ENCODE measurements around the gene TMEM91.
A peak's percentile ranks its signal among the peaks of the same experiment; 100 is the strongest.
"Not testable (repeated sequence)": the region's sequence is repeated elsewhere in the genome, so short reads cannot be mapped to it uniquely, and the experiment has no call there.

The TMEM91 gene

GRCh38 chr19:41377977-41378709 lies 1.8 kb downstream of the TMEM91 start:
- no peak overlapping the region for H3K4me3 ChIP-seq (ENCODE audit: low read depth, low read length)
- TF ChIP-seq, protein P1, sequence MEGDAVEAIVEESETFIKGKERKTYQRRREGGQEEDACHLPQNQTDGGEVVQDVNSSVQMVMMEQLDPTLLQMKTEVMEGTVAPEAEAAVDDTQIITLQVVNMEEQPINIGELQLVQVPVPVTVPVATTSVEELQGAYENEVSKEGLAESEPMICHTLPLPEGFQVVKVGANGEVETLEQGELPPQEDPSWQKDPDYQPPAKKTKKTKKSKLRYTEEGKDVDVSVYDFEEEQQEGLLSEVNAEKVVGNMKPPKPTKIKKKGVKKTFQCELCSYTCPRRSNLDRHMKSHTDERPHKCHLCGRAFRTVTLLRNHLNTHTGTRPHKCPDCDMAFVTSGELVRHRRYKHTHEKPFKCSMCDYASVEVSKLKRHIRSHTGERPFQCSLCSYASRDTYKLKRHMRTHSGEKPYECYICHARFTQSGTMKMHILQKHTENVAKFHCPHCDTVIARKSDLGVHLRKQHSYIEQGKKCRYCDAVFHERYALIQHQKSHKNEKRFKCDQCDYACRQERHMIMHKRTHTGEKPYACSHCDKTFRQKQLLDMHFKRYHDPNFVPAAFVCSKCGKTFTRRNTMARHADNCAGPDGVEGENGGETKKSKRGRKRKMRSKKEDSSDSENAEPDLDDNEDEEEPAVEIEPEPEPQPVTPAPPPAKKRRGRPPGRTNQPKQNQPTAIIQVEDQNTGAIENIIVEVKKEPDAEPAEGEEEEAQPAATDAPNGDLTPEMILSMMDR (IDR thresholded peaks at IDR 0.05; ENCODE audit: borderline replicate concordance, insufficient read depth, low read depth, low read length) = peak; percentile 76

GRCh38 chr19:41381536-41381935 lies 5.2 kb downstream of the TMEM91 start:
- not testable (repeated sequence) for H3K4me3 ChIP-seq (ENCODE audit: low read depth, low read length)

- TF ChIP-seq, protein P1 (IDR thresholded peaks at IDR 0.05; ENCODE audit: borderline replicate concordance, insufficient read depth, low read depth, low read length) = no peak
- H3K4me3 ChIP-seq (ENCODE audit: low read depth, low read length) = no peak overlapping the region
Measured at GRCh38 chr19:41384351-41384750, 8.0 kb downstream of the TMEM91 start.

- H3K4me3 ChIP-seq (ENCODE audit: low read depth, low read length) = no peak overlapping the region
- TF ChIP-seq, protein P1 (IDR thresholded peaks at IDR 0.05; ENCODE audit: borderline replicate concordance, insufficient read depth, low read depth, low read length) = no peak
Measured at GRCh38 chr19:41386442-41386841, 10.1 kb downstream of the TMEM91 start.

- no peak overlapping the region for H3K4me3 ChIP-seq (ENCODE audit: low read depth, low read length)
Measured at GRCh38 chr19:41391618-41392017, 15.3 kb downstream of the TMEM91 start.

DNA sequence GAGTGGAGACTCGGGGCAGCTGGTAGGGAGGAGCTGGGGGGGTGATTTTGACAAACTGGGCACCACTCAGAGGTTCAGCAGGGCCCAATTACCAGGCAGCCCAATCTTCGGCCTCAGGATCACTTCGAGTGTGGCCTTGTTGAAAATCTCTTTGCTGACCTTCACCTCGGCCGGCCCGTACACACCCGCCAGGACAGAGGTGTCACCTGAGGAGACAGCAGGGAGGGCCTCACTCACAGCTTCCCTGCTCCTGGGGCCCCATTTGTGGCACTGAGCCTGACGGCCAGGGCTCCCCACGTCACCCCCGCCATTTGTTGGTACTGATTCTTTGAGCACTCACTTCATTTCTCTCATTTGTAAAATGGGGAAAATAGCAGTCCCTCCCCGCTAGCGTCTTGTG lies 16.4 kb downstream of the TMEM91 start:
- TF ChIP-seq, protein P1 (IDR thresholded peaks at IDR 0.05; ENCODE audit: borderline replicate concordance, insufficient read depth, low read depth, low read length) = no peak
- H3K4me3 ChIP-seq (ENCODE audit: low read depth, low read length) = no peak overlapping the region

More at GRCh38 chr19:41391618-41392017, 15.3 kb downstream of the TMEM91 start:
- TF ChIP-seq, protein P1 (IDR thresholded peaks at IDR 0.05; ENCODE audit: borderline replicate concordance, insufficient read depth, low read depth, low read length) = no peak

- H3K4me3 ChIP-seq (ENCODE audit: low read depth, low read length) = peak overlapping the region; percentile 26
- TF ChIP-seq, protein P1 (IDR thresholded peaks at IDR 0.05; ENCODE audit: borderline replicate concordance, insufficient read depth, low read depth, low read length) = no peak
Measured at GRCh38 chr19:41395355-41395754, 19.0 kb downstream of the TMEM91 start.

All from GM12875 (cell line).